A549 (cell line): Measurements from ENCODE around the gene ERFE. TPM values are rescaled to one million over a fixed set of nuclear protein-coding genes. Genes with fewer than 3 reads are reported as not detected.

ENCODE experiments used
- ATAC-seq, 2 experiments: fragments of 200-7000 bp in 1 of 2; fragments of >200 bp in 1 of 2; cut with Nextera tagmentation in 1 of 2; cut with Tn5 transposase in 1 of 2; 3 replicates each; pipeline versions ENCODE4 v1.8.0 to v1.9.1; 2018 to 2020; ENCODE audit warnings: mild to moderate bottlenecking in 1 of 2, moderate library complexity in 1 of 2
- CTCF ChIA-PET: fragments of 300-600 bp; sonication (Branson Sonifier 250); formaldehyde crosslinking; extraction: SDS; loops from one replicate; lab custom pipeline; 2021; ENCODE audit warnings: antibody characterized with exemption, inconsistent platforms; lab: Yijun Ruan, JAX
- POLR2A ChIA-PET: fragments of 350-600 bp; formaldehyde crosslinking; extraction: SDS; loops from one replicate; lab custom pipeline; 2021; ENCODE audit warnings: antibody characterized with exemption, inconsistent platforms; lab: Yijun Ruan, JAX
- DNase-seq, 2 experiments: peaks; one replicate each; pipeline versions ENCODE4 v3.0.0 to v3.0.0-alpha.2; 2011 to 2016; ENCODE audit warnings: low read depth in 1 of 2, low spot score in 1 of 2
- FAIRE-seq: peaks from 2 replicates; lab custom pipeline; 2011; peaks lifted over from hg19 to GRCh38; lab: Jason Lieb, UNC
- H3K27ac ChIP-seq, 2 experiments: fragments of >200 bp; sonication (Bioruptor Twin); formaldehyde crosslinking; 3 replicates each; pipeline ENCODE4 v1.5.1; 2016 to 2017
- H3K4me1 ChIP-seq: fragments of >200 bp; sonication (Bioruptor Twin); formaldehyde crosslinking; 3 replicates; pipeline ENCODE4 v1.6.1; 2016
- H3K4me2 ChIP-seq: fragments of >200 bp; sonication (Bioruptor Twin); formaldehyde crosslinking; 3 replicates; pipeline ENCODE4 v1.6.1; 2016
- H3K4me3 ChIP-seq: fragments of >200 bp; sonication (Bioruptor Twin); formaldehyde crosslinking; 3 replicates; pipeline ENCODE4 v1.5.1; 2016
- H3K9me3 ChIP-seq: fragments of >200 bp; sonication (Bioruptor Twin); formaldehyde crosslinking; 3 replicates; pipeline ENCODE4 v1.6.1; 2016
- BHLHE40 ChIP-seq: IDR thresholded peaks from 2 replicates; pipeline ENCODE4 v1.6.1; 2012; ENCODE audit warnings: low read depth, low read length, inconsistent platforms
- CHD2 ChIP-seq: fragments of 150-350 bp; IDR thresholded peaks from 2 replicates; pipeline ENCODE4 v1.6.1; 2014; ENCODE audit warnings: low read length; ENCODE audit not compliant: partially characterized antibody
- E2F6 ChIP-seq: IDR thresholded peaks from 2 replicates; pipeline ENCODE4 v1.6.1; 2012; ENCODE audit warnings: low read depth, borderline replicate concordance
- ELK1 ChIP-seq: fragments of 150-350 bp; IDR thresholded peaks from 2 replicates; pipeline ENCODE4 v1.6.1; 2014; ENCODE audit warnings: low read depth, mild to moderate bottlenecking, low read length
- ESRRA ChIP-seq: fragments of 150-350 bp; IDR thresholded peaks from 2 replicates; pipeline ENCODE4 v1.6.1; 2014; ENCODE audit warnings: mild to moderate bottlenecking, low read length, borderline replicate concordance
- FOSL2 ChIP-seq, 2 experiments: fragments of 450-650 bp in 1 of 2; fragments of >200 bp in 1 of 2; sonication (Bioruptor Twin) in 1 of 2; formaldehyde crosslinking; IDR thresholded peaks; 2 replicates each; pipeline versions ENCODE4 v1.5.0 to v1.6.1; 2016 to 2020; ENCODE audit warnings: mild to moderate bottlenecking in 1 of 2, moderate library complexity in 1 of 2
- FOXS1 ChIP-seq: fragments of 250-450 bp; sonication (Bioruptor Pico); IDR thresholded peaks from 2 replicates; pipeline ENCODE4 v1.5.0; 2020; ENCODE audit warnings: mild to moderate bottlenecking, moderate library complexity
- HOXB13 ChIP-seq: fragments of 250-450 bp; sonication (Bioruptor Pico); IDR thresholded peaks from 2 replicates; pipeline ENCODE4 v1.5.0; 2020; ENCODE audit warnings: low read depth, mild to moderate bottlenecking, moderate library complexity
- KDM1A ChIP-seq: fragments of 200-600 bp; sonication (generic); IDR thresholded peaks from 2 replicates; pipeline ENCODE4 v1.6.1; 2016; ENCODE audit warnings: low read depth, mild to moderate bottlenecking
- NPAS2 ChIP-seq: fragments of 250-450 bp; sonication (Bioruptor Pico); IDR thresholded peaks from 2 replicates; pipeline ENCODE4 v1.8.0; 2022; ENCODE audit warnings: mild to moderate bottlenecking, moderate library complexity, borderline replicate concordance
- NR3C1 ChIP-seq: fragments of >200 bp; sonication (Bioruptor Twin); formaldehyde crosslinking; IDR thresholded peaks from 3 replicates; pipeline ENCODE4 v1.6.1; 2017
- PBX3 ChIP-seq: IDR thresholded peaks from 2 replicates; pipeline ENCODE4 v1.6.1; 2012
- PHF8 ChIP-seq: fragments of 200-600 bp; sonication (generic); IDR thresholded peaks from 2 replicates; pipeline ENCODE4 v1.6.1; 2016; ENCODE audit warnings: low read depth, mild to moderate bottlenecking, antibody characterized with exemption, moderate library complexity, borderline replicate concordance
- POLR2A ChIP-seq: IDR thresholded peaks from 2 replicates; pipeline ENCODE4 v1.6.1; 2012; ENCODE audit warnings: mild to moderate bottlenecking, low read length
- RAD21 ChIP-seq, 2 experiments: fragments of >200 bp in 1 of 2; sonication (Bioruptor Twin) in 1 of 2; formaldehyde crosslinking in 1 of 2; IDR thresholded peaks in 1 of 2; conservative IDR thresholded peaks in 1 of 2; 2 replicates in 1 of 2; 3 replicates in 1 of 2; pipeline ENCODE4 v1.6.1; 2012 to 2018; ENCODE audit warnings: inconsistent platforms in 1 of 2
- RNF2 ChIP-seq: fragments of 200-600 bp; sonication (generic); IDR thresholded peaks from 2 replicates; pipeline ENCODE4 v1.6.1; 2016; ENCODE audit warnings: low read depth, mild to moderate bottlenecking, antibody characterized with exemption, moderate library complexity, borderline replicate concordance
- TFCP2L1 ChIP-seq: fragments of 250-450 bp; sonication (Bioruptor Pico); IDR thresholded peaks from 2 replicates; pipeline ENCODE4 v1.5.0; 2021; ENCODE audit warnings: mild to moderate bottlenecking
- TP53 ChIP-seq: fragments of 250-450 bp; sonication (Bioruptor Pico); IDR thresholded peaks from 2 replicates; pipeline ENCODE4 v1.5.0; 2021; ENCODE audit warnings: mild to moderate bottlenecking, moderate library complexity
- ZFP36 ChIP-seq: fragments of 450-650 bp; IDR thresholded peaks from 2 replicates; pipeline ENCODE4 v1.6.1; 2014; ENCODE audit warnings: borderline replicate concordance; ENCODE audit not compliant: partially characterized antibody
- ZNF302 ChIP-seq: fragments of 250-450 bp; sonication (Bioruptor Pico); IDR thresholded peaks from 2 replicates; pipeline ENCODE4 v1.9.0; 2021; ENCODE audit warnings: inconsistent platforms, mild to moderate bottlenecking, moderate library complexity
- WGBS: methylation state at CpG from one replicate; pipeline ENCODE4 v1.1.6; 2017; ENCODE audit errors: missing lambda C conversion rate; 5-methylcytosine and 5-hydroxymethylcytosine counted together
- polyA plus RNA-seq, 4 experiments: library from polyadenylated mRNA; depleted of rRNA in 3 of 4; stranded (reverse); fragments of >200 nt; fragmentation: RNase III in 1 of 4; extraction: RNeasy Plus Mini Kit Qiagen cat#74134 plus additional on column Dnase treatment in 1 of 4; gene quantifications; 2 replicates in 3 of 4; 3 replicates in 1 of 4; pipeline ENCODE4 v1.2.3, GENCODE V29; 2011 to 2017

Gene ERFE
- polyA plus RNA-seq, 2 of the 4 experiments (the other 2 are of a cell fraction): 2.6 TPM

DNA sequence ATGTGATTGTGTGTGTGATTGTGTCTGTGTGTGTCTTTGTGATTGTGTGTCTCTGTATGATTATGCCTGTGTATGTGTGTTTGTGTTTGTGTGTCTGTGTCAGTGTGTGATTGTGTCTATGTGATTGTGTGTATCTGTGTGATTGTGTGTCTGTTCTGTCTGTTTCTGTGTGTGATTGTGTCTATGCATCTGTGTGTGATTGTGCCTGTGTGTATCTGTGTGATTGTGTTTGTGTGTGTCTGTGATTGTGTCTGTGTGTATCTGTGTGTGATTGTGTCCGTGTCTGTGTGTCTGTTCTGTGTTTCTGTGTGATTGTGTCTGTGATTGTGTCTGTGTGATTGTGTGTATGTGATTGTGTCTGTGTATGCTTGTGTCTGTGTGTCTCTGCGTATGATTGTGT lies 32.4 kb upstream of the ERFE start:
- DNase-seq (no peak), FAIRE-seq (no peak), ATAC-seq (no peak)
- POLR2A ChIA-PET: no interaction called here
- Histone ChIP-seq H3K4me1 (no peaks in the 10 kb centered on the region), H3K4me3 (no peak overlapping the region), H3K27ac (no peak overlapping the region), H3K9me3 (no peaks in the 10 kb centered on the region), H3K4me2 (no peak overlapping the region)
- CTCF ChIA-PET: no interaction called here
- 84% methylated on average over 2 of the region's 2 CpGs for WGBS
- TF ChIP-seq PHF8 (no peak), KDM1A (no peak), ZFP36 (no peak), E2F6 (no peak), FOSL2 (IDR thresholded peaks at IDR 0.05) (no peak), FOSL2 (CRISPR knock-in tag; IDR thresholded peaks at IDR 0.05) (no peak), PBX3 (no peak), RNF2 (no peak), ZNF302 (CRISPR knock-in tag) (no peak), NPAS2 (CRISPR knock-in tag) (no peak), RAD21 (conservative IDR thresholded peaks at IDR 0.05 in 1 of 2, IDR thresholded peaks at IDR 0.05 in 1 of 2) (no peak), TP53 (CRISPR knock-in tag) (no peak), TFCP2L1 (CRISPR knock-in tag) (no peak)

DNA sequence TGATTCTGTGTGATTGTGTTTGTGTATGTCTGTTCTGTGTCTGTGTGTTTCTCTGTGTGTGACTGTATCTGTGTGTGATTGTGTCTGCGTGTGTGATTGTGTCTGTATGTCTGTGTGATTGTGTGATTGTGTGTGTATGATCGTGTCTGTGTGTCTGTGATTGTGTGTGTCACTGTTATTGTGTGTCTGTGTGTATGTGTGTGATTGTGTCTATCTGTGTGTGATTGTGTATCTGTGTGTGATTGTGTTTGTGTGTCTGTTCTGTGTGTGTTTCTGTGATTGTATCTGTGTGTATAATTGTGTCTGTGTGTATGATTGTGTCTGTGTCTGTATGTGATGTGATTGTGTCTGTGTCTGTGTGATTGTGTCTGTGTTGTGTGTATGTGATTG lies 32.0 kb upstream of the ERFE start:
- DNase-seq (no peak), ATAC-seq (no peak), FAIRE-seq (no peak)
- no peak overlapping the region for H3K27ac ChIP-seq
- ChIA-PET CTCF (interaction anchor here (0.6 to 1.2 kb wide), 2 partner anchors 12 to 27 kb away, joined by 3 read pairs; no protein-coding TSS in a partner anchor), POLR2A (interaction anchor here (0.6 kb wide), 1 partner anchor 162 kb away, joined by 4 read pairs; no protein-coding TSS in a partner anchor)
- 89% methylated on average over 2 of the region's 2 CpGs for WGBS
- H3K9me3 ChIP-seq: no peaks in the 10 kb centered on the region
- no peak overlapping the region for H3K4me3 ChIP-seq
- H3K4me1 ChIP-seq: no peaks in the 10 kb centered on the region
- TF ChIP-seq ZNF302 (CRISPR knock-in tag): no peak
- TF ChIP-seq RAD21 (conservative IDR thresholded peaks at IDR 0.05 in 1 of 2, IDR thresholded peaks at IDR 0.05 in 1 of 2): no peak
- TF ChIP-seq NR3C1: no peak
- TF ChIP-seq CHD2: no peak
- no peak for TF ChIP-seq ESRRA
- no peak for TF ChIP-seq POLR2A
- TF ChIP-seq RNF2: no peak
- TF ChIP-seq FOSL2 (IDR thresholded peaks at IDR 0.05): no peak
- no peak for TF ChIP-seq FOSL2 (CRISPR knock-in tag; IDR thresholded peaks at IDR 0.05)
- no peak overlapping the region for H3K4me2 ChIP-seq

- no peak overlapping the region for H3K4me3 ChIP-seq
- H3K9me3 ChIP-seq: no peaks in the 10 kb centered on the region
- POLR2A ChIA-PET: interaction anchor here (0.6 kb wide), 1 partner anchor 162 kb away, joined by 4 read pairs; no protein-coding TSS in a partner anchor
- 0 out of 3 replicates have a peak overlapping the region, but pooled peaks have one; percentile 12 for H3K4me2 ChIP-seq
- CTCF ChIA-PET: interaction anchor here (0.6 to 1.2 kb wide), 2 partner anchors 12 to 26 kb away, joined by 3 read pairs; no protein-coding TSS in a partner anchor
- no peaks in the 10 kb centered on the region for H3K4me1 ChIP-seq
- 0 out of 6 replicates have a peak overlapping the region, but pooled peaks of 1 of the 2 experiments have one; percentile 42 for H3K27ac ChIP-seq
- ATAC-seq: peak; percentile 42 to 80; a peak in 4 of 6 replicates
- TF ChIP-seq FOXS1 (CRISPR knock-in tag) (no peak), HOXB13 (CRISPR knock-in tag) (no peak), BHLHE40 (no peak), ELK1 (no peak)
- no peak for FAIRE-seq
- DNase-seq: peak in 1 of 2 experiments; percentile 44
- 71% methylated on average over 17 of the region's 36 CpGs for WGBS
These were observed 31.4 kb upstream of the ERFE start for GRCh38 chr2:238127165-238128060.
